Activated CD8-positive, alpha-beta memory T cell treated with anti-CD3 and anti-CD28 coated beads, Interleukin-2, amount 50 U/mL, for 4 hours (primary cell): ENCODE results near the gene ALOX15B.
"Not testable (repeated sequence)": the region's sequence is repeated elsewhere in the genome, so short reads cannot be mapped to it uniquely, and the experiment has no call there.

ENCODE experiments used
- DNase-seq: peaks from one replicate; pipeline ENCODE4 v3.0.0-alpha.2; 2020

ALOX15B gene

DNA sequence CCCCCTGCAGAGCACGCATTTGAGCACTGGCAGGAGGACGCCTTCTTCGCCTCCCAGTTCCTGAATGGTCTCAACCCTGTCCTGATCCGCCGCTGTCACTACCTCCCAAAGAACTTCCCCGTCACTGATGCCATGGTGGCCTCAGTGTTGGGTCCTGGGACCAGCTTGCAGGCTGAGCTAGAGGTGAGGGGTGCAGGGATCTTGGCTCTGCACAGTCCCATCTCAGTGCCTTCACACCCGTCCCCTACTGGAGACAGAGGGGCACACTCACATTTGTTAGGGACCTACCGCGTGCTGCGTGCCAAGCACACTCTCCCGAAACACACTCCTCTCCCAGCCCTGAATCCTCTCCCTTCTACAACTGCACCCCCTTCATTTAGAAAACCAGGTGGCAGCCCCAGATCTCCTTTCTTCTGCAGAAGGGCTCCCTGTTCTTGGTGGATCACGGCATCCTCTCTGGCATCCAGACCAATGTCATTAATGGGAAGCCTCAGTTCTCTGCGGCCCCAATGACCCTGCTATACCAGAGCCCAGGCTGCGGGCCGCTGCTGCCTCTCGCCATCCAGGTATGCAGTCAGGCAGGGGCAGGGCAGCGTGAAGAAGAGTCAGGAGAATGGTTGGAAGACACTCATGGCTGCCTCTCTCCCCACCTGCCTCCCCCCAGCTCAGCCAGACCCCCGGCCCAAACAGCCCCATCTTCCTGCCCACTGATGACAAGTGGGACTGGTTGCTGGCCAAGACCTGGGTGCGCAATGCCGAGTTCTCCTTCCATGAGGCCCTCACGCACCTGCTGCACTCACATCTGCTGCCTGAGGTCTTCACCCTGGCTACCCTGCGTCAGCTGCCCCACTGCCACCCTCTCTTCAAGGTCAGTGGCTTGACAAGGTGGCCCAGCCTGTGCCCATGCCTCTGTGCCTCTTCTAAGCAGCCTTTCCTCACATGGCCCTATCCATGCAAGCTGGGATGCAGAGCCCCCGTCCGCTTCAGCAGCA lies 6.3 kb downstream of the ALOX15B start:
- DNase-seq = no peak

DNA sequence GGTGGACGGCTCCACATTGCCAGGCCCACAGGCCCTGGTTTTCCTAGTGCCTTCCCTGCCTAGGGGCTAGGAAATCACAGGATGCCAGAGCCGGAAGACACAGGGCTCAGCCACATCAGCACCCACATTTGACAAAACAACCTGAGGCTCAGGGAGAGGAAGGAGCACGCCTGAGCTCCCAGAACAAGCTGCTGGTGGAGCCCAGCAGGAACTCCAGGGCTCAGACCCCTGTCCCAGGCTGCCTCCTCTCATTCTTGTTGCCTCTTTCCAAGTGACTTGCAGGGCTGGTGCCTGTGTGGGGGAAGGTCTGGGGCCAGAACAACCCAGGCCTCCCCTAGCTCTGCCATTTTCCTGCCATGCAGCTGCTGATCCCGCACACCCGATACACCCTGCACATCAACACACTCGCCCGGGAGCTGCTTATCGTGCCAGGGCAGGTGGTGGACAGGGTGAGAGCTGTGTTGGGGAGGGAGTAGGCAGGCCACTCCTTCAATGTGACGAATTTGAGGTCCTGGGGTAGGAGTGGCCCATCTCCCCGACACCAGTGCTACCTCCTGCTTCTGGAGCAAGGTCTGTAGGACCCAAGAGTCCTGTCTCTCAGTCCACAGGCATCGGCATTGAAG lies 7.6 kb downstream of the ALOX15B start:
- DNase-seq = no peak

DNA sequence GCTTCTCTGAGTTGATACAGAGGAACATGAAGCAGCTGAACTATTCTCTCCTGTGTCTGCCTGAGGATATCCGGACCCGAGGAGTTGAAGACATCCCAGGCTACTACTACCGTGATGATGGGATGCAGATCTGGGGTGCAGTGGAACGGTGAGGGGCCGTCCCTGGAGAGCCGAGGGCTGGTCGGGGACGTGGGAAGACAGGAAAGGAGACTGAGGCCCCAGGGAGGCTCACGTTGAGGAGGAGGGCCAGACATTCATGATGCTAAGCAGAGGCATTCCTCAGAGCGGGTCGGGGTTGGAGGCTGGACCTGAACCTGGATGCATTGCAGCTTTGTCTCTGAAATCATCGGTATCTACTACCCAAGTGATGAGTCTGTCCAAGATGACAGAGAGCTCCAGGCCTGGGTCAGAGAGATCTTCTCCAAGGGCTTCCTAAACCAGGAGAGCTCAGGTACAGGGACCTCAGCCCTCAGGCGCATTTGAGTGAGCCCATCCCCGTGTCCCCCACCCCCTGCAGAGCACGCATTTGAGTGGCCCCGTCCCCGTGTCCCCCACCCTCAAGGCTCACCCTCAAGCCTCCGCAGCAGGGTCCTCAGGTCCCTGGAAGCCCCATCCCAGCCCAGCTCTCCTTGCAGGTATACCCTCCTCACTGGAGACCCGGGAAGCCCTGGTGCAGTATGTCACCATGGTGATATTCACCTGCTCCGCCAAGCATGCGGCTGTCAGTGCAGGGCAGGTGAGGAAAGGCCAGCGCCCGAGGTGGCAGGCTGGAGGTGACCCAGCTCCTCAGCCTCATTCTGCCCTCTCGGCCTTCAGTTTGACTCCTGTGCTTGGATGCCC lies 8.3 kb downstream of the ALOX15B start:
- no peak for DNase-seq

GRCh38 chr17:8047769-8048110 lies 8.9 kb downstream of the ALOX15B start:
- no peak for DNase-seq

DNA sequence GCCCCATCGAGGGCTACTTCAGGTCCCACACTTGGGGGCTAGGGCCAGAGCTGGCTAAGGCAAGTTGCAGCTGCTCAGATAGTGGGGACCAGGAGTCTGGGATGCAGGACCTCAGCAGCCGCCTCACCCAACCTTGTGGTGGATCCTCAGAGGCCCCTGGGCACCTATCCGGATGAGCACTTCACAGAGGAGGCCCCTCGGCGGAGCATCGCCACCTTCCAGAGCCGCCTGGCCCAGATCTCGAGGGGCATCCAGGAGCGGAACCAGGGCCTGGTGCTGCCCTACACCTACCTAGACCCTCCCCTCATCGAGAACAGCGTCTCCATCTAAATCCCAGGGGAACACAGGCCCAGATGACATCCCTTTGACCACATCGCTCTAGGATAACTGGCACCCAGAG lies 9.4 kb downstream of the ALOX15B start:
- no peak for DNase-seq

DNA sequence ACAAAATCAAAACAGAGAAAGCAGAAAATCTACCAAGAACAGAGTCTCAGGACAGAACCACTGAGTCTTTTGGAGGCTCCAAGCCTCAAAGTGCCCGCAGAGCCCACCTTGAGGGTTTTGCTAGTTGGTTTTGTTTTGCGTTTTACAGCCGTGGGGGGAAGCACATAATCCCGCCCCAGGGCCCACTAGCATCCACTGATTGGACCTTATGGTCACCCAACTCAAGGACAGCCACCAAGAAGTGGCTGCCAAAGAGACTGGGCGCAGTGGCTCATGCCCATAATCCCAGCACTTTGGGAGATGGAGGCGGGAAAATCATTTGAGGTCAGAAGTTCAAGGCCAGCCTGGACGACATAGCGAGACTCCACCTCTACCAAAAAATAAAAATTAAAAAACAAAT lies 9.9 kb downstream of the ALOX15B start:
- DNase-seq = no peak

DNA sequence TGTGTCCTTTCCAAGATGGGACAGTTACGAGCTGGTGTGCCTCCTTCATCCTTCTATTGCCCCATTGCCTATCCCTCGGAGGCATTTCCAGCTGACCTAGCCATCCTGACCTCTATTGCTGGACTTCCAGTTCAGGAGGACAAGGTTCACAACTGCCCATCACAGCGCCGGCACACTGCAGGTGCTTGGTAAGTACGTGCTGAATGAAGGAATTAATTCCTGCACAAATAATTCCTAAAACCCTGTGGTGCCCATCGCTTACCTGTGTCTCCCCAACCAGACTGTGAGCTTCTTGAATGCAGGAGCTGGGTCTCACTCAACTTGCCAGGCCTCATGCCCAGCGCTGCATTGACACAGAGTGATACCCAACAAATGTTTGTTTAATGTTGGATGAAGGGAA lies 13.0 kb downstream of the ALOX15B start:
- no peak for DNase-seq

DNA sequence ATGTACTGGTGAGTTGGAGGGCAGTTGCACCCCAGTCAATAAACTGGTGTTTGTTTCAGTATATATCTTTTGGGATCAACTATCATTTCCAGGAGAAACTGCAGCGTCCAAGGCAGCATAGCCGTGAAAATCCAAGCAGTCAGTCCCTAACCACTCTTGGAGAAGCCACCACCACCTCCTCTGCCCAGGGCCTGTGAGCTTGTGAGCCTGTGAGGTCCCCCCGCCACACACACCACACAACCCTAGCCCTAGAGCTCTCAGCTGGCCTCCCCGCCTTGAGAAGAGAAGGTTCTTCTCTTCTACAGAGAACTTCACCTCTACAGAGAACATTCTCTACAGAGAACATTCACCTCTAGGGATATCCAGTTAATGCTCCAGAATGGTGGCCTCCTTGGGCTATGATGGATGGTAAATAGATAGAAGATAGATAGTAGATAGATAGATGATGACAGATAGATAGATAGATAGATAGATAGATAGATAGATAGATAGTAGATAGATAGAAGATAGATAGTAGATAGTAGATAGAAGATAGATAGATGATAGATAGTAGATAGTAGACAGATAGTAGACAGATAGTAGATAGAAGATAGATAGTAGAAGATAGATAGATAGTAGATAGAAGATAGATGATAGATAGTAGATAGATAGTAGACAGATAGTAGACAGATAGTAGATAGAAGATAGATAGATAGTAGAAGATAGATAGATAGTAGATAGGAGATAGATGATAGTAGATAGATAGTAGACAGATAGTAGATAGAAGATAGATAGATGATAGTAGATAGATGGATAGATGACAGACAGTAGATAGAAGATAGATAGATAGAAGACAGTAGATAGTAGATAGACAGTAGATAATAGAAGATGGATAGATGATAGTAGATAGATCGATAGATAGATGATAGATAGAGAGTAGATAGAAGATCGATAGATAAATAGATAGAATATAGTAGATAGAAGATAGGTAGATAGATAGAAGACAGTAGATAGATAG lies 13.7 kb downstream of the ALOX15B start:
- no peak for DNase-seq

GRCh38 chr17:8053600-8053999 lies 14.7 kb downstream of the ALOX15B start:
- no peak for DNase-seq

- DNase-seq = no peak
Measured at GRCh38 chr17:8055851-8056231, 17.0 kb downstream of the ALOX15B start.

DNA sequence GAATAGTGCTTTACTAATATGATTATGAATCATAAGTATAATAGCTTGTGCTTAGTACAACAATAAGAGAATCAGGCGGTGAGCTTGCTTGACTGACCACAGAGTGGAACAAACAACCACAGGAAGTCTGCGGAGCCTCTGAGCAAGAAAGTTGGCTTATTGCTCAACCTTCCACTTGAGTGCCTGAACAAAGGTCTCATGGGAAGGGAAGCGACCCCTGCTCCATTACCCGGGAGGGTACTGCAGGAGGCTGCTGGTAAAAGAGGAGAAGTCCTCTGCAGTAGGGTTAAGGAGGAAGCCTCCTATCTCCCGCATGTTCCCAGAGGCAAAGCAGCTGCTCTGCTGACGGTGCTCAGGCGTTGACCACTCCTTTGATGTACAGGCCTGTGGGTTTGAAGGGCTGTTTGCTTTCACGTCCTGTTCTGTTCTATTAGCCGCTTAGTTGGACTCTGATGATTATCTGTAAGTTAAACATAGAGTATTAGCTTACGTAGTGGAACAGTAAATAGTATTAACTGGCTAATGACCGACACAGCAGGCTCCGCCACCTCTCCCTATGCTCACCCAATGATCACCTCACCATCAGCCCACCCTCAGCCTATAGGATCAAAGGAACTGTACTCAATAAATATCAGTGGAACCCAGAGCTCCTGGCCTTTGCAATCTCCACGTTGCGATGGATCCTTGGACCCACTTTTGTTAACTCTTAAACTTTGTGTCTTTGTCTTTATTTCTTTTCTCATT lies 17.5 kb downstream of the ALOX15B start:
- DNase-seq = no peak

GRCh38 chr17:8056976-8057625 lies 18.2 kb downstream of the ALOX15B start:
- no peak for DNase-seq

DNA sequence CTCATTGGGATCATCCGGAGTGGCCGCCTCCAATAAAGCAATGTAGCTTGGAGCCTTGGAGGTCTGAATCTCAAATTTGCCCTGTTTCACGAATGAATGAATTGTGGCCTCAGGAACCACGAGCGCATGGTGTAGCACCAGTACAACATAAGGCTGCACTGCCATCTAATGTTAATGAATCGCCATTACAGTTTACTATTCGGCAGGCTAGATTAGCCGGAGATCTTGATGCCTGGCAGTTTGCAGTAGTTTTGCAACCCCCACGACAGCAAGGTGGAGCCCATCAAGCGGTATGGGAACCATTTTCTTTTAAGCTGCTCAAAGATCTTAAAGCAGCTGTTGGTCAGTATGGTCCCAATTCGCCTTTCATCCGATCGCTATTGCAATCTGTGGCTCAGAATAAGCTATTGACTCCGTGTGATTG lies 18.8 kb downstream of the ALOX15B start:
- no peak for DNase-seq

DNA sequence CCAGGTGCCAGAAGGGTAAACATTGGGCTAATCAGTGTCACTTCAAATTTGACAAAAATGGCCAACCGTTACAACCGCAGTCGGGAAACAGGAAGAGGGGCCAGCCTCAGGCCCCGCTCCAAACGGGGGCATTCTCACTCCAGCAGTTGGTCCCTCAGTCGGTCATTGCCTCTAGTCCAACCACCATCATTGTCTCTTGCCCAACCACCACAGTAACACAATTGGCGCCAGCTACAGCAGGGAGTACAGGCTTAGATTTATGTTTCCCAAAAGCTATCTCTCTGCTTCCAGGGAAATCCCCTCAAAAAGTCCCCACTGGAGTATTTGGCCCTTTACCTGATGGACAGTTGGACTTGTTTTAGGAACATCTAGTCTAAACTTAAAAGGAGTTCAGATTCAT lies 20.3 kb downstream of the ALOX15B start:
- DNase-seq = no peak

DNA sequence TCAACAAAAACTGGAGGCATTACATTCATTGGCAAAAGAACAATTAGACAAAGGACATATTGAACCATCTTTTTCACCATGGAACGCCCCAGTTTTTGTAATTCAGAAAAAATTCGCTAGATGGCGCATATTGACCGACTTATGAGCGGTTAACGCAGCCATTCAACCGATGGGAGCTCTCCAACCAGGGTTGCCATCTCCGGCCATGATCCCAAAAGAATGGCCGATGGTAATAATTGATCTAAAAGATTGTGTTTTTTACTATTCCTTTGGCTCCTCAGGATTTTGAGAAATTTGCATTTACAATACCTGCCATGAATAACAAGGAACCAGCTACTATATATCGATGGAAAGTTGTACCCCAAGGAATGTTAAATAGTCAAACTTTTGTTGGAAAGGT lies 21.4 kb downstream of the ALOX15B start:
- peak; percentile 54 for DNase-seq

DNA sequence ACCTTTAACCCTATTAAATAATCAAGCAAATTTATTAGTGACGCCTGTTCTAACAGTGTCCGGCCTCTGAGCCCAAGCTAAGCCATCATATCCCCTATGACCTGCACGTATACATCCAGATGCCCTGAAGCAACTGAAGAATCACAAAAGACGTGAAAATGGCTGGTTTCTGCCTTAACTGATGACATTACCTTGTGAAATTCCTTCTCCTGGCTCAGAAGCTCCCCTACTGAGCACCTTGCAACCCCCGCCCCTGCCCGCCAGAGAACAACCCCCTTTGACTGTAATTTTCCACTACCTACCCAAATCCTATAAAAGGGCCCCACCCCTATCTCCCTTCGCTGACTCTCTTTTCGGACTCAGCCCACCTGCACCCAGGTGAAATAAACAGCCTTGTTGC lies 23.0 kb downstream of the ALOX15B start:
- not testable (repeated sequence) for DNase-seq

- no peak for DNase-seq
Measured at GRCh38 chr17:8062435-8062806, 23.6 kb downstream of the ALOX15B start.

DNA sequence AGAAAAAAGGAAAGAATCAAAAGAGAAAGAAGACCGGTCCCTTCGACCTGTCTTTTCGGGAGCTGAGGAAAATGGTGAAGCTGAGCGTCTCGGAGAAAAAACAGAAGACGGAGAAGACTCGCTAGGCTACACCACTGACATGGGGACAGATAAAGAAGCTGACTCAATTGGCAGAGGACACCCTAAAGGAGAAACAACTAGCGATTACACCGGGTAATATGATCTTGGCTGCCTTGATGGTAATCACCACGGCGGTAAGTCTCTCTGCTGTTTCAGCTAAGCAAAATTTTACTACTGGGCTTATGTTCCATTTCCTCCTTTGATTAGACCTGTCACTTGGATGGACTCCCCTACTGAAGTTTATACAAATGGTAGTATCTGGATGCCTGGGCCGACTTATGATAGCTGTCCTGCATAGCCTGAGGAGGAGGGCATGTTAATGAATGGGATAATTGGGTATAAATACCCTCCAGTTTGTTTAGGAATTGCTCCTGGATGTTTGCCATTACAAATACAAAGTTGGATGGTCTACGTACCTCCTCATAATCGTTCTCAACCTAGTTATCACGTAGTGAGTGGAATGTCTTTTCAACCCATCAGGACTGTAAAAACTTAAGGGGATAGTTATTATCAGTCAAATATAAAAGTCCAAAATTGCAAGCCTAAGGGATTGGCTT lies 24.1 kb downstream of the ALOX15B start:
- DNase-seq = no peak

GRCh38 chr17:8063761-8064534 lies 25.1 kb downstream of the ALOX15B start:
- DNase-seq = no peak
